Lower leg skin (tissue), 3 donors: ENCODE results near the gene TRPT1.

Experiments
- CTCF ChIP-seq, 3 donors: fragments of 450-650 bp; IDR thresholded peaks; one replicate each; pipeline ENCODE4 v1.5.1; 2016; ENCODE audit warnings: antibody characterized with exemption in 3 of 3, mild to moderate bottlenecking in 3 of 3, moderate library complexity in 2 of 3
- POLR2A ChIP-seq, 2 donors: fragments of 450-650 bp; IDR thresholded peaks; one replicate each; pipeline ENCODE4 v1.6.1; 2016 to 2017; ENCODE audit warnings: antibody characterized with exemption in 2 of 2, mild to moderate bottlenecking in 1 of 2, moderate library complexity in 1 of 2

- TF ChIP-seq POLR2A (IDR thresholded peaks at IDR 0.05) (no peak), CTCF (IDR thresholded peaks at IDR 0.05) (no peak)
Measured at GRCh38 chr11:64192434-64192833, 33.6 kb downstream of the TRPT1 start.
